ENCODE data around the gene PABPN1.

The PABPN1 gene

GRCh38 chr14:23359722-23360447, 38.6 kb downstream of the PABPN1 start:
- DNase-seq, result no peak

GRCh38 chr14:23360496-23360895, 39.2 kb downstream of the PABPN1 start:
- DNase-seq, result no peak

DNA sequence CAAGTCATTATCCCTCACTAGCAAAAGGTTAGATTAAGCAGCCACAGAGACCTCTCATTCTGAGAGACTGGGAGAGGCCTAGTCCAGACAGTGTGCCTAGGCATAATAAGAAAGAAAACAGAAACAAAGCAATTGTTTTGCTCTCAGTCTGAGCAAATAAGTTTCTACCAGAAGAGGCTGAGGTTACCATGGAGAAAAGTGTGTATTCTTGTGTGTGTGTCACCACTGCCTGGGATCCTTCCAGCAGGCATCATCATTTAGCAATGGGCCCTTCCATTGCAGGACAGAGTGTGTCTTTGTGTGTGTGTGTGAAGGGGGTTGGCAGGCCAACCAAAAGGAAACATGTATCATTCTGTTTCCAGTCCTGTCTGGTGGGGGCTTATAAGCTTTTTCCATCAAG, 40.1 kb downstream of the PABPN1 start:
- no peak for DNase-seq

DNA sequence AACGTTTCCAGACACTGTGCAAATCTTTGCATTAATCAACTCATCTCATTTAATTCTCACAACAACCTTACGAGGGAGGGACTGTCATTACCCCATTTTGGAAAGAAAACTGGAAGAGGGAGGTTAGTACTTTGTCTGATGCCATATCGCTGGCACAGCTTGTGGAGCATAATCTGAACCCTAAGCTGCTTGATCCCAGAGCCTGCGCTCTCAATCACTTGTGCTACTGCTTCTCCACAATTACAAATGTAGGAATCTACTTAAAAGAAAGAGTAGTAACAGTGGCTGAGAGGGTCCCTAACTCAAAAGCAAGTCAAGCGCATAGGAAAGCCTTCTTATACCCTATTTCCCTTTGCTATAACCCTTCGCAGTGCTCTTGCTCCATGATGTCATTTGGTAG, 40.5 kb downstream of the PABPN1 start:
- no peak for DNase-seq

DNA sequence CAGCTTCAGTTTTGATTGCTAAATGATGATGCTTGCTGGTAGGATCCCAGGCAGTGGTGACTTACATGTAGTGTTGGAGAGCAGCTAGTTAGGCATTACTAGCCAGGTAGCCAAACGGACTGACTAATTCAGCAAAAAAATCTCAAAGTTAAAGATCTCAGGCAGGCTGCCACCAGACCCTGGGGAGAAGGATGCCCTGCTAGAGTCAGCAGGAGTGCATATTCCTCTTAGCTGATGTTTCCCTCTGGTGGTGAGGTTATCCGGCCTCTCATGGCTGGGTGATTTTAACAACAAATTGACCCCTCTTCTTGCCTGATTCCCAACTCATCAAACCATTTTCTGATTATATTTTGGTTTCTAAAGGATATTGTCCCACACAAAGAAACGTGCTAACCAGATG, 40.9 kb downstream of the PABPN1 start:
- no peak for DNase-seq

DNA sequence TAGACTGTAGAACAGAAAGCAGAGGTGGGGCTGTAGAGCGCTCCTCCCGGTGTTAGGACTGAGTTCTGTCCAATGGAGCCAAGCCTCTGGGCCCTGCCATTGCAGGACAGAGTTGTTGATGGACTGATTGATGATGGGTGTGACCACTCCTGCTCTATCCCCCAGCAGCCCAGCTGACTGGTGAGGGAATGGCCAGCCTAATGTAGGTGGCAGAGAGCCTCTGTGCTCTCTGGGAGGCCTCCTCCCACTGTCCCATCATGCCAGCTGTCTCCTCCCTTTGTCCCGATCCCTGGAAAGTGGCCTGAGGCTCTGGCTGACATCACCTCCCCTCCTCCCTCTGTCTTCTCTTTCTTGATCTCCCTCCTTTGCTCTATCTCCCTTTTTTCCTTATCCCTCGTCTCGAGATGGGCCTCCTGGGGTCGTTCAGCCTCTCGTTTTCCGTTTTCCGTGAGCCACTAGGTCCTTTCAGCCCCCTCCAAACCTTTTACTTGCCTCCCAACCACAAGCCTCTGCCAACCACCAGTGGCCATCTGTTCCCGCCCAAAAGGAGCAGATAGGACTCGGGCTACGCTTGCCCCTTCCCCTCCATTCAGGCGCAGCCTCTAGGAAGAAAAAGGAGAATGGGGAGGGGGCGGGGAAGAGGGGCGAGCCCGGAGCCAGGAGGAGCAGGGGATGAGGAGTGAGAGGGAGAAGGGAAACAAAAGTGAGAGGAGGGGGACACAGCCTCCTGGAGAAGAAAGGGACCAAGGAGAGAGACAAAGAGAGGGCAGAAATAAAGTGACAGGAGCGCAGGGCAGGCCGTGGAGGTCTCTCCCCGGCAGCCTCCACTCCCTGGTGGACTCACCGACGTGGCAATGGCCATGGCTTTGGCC, 43.1 kb downstream of the PABPN1 start:
- DNase-seq, result no peak

GRCh38 chr14:23365036-23365731, 43.9 kb downstream of the PABPN1 start, which contains the start of gene EFS:
Gene EFS, minus strand, starts transcription at chr14:23365172. Its CDS starts 147 bp downstream, at chr14:23365025.
- no peak for DNase-seq

- DNase-seq, result no peak
Observed at GRCh38 chr14:23365732-23366425, 44.6 kb downstream of the PABPN1 start.

DNA sequence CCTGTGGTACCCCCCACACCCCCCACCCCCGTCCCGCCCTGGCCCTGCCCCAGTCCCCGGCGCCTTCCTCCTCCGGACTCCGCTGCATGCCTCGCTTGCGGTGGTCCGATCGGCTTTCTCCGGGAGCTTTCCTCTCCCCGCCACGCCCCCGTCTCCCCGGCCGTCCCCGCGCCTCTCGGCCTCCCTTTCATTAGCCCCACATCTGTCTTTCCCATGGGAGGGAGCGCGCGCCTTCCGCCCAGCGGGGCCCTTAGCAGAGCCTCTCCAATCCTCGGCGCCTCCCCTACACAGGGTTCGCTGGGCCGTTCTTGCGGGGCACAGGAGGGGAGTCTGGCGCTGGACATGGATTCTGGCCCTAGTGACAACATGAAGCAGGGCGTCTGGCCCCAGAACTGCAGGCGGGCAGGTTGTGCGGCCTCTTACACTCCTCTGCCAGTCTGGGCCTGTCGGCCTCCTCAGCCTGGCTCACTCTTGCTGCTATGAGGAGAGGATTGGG, 45.2 kb downstream of the PABPN1 start:
- DNase-seq, result no peak

DNA sequence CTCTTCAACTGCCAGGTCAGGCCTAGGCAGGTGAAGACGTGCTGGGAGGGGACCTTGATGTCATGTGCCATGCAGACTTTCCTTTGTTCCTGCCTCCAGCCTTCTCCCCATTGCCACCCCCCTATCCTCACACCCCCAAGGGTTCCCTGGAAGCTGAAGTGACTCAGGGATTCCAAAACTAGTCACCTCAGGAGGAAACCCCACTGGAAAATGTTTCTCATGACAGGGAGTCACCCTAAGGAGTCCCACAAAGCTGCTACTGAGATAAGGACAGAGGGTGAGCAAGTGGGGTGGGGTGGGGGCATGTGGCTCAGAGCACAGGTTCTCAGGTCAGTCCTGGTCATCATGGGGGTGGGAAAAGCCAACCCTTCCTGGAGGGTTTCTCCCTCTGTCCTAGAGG, 49.0 kb downstream of the PABPN1 start:
- DNase-seq, result no peak

GRCh38 chr14:23371865-23372264, 50.6 kb downstream of the PABPN1 start:
- DNase-seq, result no peak

DNA sequence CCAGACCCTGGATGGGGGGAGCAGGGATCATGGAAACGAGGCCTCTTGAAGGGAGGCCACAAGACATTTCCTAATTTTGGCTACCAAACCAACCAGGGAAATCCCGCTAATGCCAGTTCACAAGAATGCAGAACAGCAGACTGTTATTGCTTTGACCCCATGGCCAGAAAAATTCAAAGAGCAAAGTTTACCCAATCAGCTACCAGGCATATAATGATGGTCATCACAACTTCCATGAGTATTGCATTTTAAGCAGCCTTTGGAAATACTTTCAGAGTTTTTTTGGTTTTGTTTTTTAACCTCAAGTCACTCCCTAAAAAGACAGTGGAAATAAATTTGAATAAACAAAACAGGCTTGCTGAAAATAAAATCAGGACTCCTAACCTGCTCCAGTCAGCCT, 51.3 kb downstream of the PABPN1 start, which contains the start of gene IL25:
IL25 (plus strand) TSS at position 301 of the 400 bp plus-strand sequence.
- DNase-seq, result no peak

DNA sequence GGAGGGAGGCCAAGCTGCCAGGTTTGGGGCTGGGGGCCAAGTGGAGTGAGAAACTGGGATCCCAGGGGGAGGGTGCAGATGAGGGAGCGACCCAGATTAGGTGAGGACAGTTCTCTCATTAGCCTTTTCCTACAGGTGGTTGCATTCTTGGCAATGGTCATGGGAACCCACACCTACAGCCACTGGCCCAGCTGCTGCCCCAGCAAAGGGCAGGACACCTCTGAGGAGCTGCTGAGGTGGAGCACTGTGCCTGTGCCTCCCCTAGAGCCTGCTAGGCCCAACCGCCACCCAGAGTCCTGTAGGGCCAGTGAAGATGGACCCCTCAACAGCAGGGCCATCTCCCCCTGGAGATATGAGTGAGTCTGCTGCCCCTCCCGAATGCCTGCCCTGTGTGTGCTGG, 51.8 kb downstream of the PABPN1 start:
- no peak for DNase-seq

Data from NCI-H748 treated with DMSO at 0.1 percent for 48 hours (cell line).